Mesenchymal stem cell (in vitro differentiated cells and primary cell): ENCODE measurements around the gene MS4A13.
"Not testable (repeated sequence)": the region's sequence is repeated elsewhere in the genome, so short reads cannot be mapped to it uniquely, and the experiment has no call there.

ENCODE experiments used
- DNase-seq: peaks from one replicate; pipeline ENCODE4 v3.0.0-alpha.2; 2013
- H2AFZ ChIP-seq: one replicate; pipeline ENCODE4 v1.6.1; 2013; ENCODE audit warnings: low read depth, mild to moderate bottlenecking, control low read depth, inconsistent platforms, low read length, moderate library complexity
- H2AK5ac ChIP-seq: 2 replicates; pipeline ENCODE4 v1.6.1; 2013; ENCODE audit warnings: low read length, moderate library complexity, mild to moderate bottlenecking, inconsistent platforms; ENCODE audit not compliant: severe bottlenecking
- H2BK120ac ChIP-seq: one replicate; pipeline ENCODE4 v1.6.1; 2013; ENCODE audit warnings: low read depth, mild to moderate bottlenecking, inconsistent platforms, low read length, moderate library complexity
- H2BK12ac ChIP-seq, 2 experiments: one replicate each; pipeline ENCODE4 v1.6.1; 2013; ENCODE audit warnings: inconsistent platforms in 2 of 2, low read length in 2 of 2, mild to moderate bottlenecking in 2 of 2, moderate library complexity in 2 of 2, control low read depth in 1 of 2
- H2BK15ac ChIP-seq: one replicate; pipeline ENCODE4 v1.6.1; 2013; ENCODE audit warnings: mild to moderate bottlenecking, low read depth, inconsistent platforms; ENCODE audit not compliant: poor library complexity, severe bottlenecking
- H2BK5ac ChIP-seq: 2 replicates; pipeline ENCODE4 v1.6.1; 2013; ENCODE audit warnings: low read depth, mild to moderate bottlenecking, low read length, control low read depth, inconsistent platforms; ENCODE audit not compliant: poor library complexity, severe bottlenecking
- H3K14ac ChIP-seq, 2 experiments: one replicate each; pipeline ENCODE4 v1.6.1; 2013; ENCODE audit warnings: inconsistent platforms in 2 of 2, low read length in 2 of 2, control low read depth in 1 of 2, mild to moderate bottlenecking in 1 of 2, moderate library complexity in 1 of 2
- H3K18ac ChIP-seq, 2 experiments: one replicate each; pipeline ENCODE4 v1.6.1; 2013; ENCODE audit warnings: inconsistent platforms in 2 of 2, low read length in 2 of 2, control low read depth in 1 of 2, low read depth in 1 of 2, mild to moderate bottlenecking in 1 of 2
- H3K23ac ChIP-seq, 2 experiments: one replicate each; pipeline ENCODE4 v1.6.1; 2013; ENCODE audit warnings: inconsistent platforms in 2 of 2, low read length in 2 of 2, mild to moderate bottlenecking in 2 of 2, moderate library complexity in 2 of 2, control low read depth in 1 of 2
- H3K27ac ChIP-seq: 2 replicates; pipeline ENCODE4 v1.5.1; 2013; ENCODE audit warnings: mild to moderate bottlenecking, moderate library complexity, low read length, control low read depth, inconsistent platforms; ENCODE audit not compliant: poor library complexity, severe bottlenecking
- H3K27me3 ChIP-seq, 2 experiments: 2 replicates each; pipeline versions ENCODE4 v1.6.1 to v1.7.0; 2013; ENCODE audit warnings: low read length in 2 of 2, mild to moderate bottlenecking in 2 of 2, moderate library complexity in 2 of 2, control low read depth in 1 of 2, inconsistent platforms in 1 of 2; ENCODE audit not compliant: control insufficient read depth in 1 of 2, insufficient read depth in 1 of 2
- H3K36me3 ChIP-seq, 2 experiments: 2 replicates each; pipeline versions ENCODE4 v1.6.1 to v1.7.0; 2013; ENCODE audit warnings: low read length in 2 of 2, control low read depth in 1 of 2, inconsistent platforms in 1 of 2, low read depth in 1 of 2, mild to moderate bottlenecking in 1 of 2; ENCODE audit not compliant: insufficient read depth in 2 of 2, control insufficient read depth in 1 of 2
- H3K4ac ChIP-seq, 2 experiments: one replicate each; pipeline ENCODE4 v1.6.1; 2013; ENCODE audit warnings: inconsistent platforms in 2 of 2, low read length in 2 of 2, mild to moderate bottlenecking in 2 of 2, moderate library complexity in 2 of 2, control low read depth in 1 of 2, low read depth in 1 of 2
- H3K4me1 ChIP-seq: 2 replicates; pipeline ENCODE4 v1.6.1; 2013; ENCODE audit warnings: low read depth, low read length, control low read depth; ENCODE audit not compliant: control insufficient read depth, insufficient read depth
- H3K4me2 ChIP-seq: 2 replicates; pipeline ENCODE4 v1.6.1; 2013; ENCODE audit warnings: low read length, mild to moderate bottlenecking, inconsistent platforms; ENCODE audit not compliant: poor library complexity, severe bottlenecking
- H3K4me3 ChIP-seq, 2 experiments: 2 replicates each; pipeline versions ENCODE4 v1.5.1 to v1.7.0; 2013; ENCODE audit warnings: low read length in 2 of 2, mild to moderate bottlenecking in 2 of 2, control low read depth in 1 of 2, low read depth in 1 of 2; ENCODE audit not compliant: insufficient read depth in 1 of 2
- H3K79me1 ChIP-seq: replicated peaks from 2 replicates; pipeline ENCODE4 v1.6.1; 2013; ENCODE audit warnings: mild to moderate bottlenecking, control low read depth, low read length, inconsistent platforms; ENCODE audit not compliant: poor library complexity, severe bottlenecking
- H3K9ac ChIP-seq: 2 replicates; pipeline ENCODE4 v1.7.0; 2013; ENCODE audit warnings: mild to moderate bottlenecking, low read length, moderate library complexity
- H3K9me3 ChIP-seq: 2 replicates; pipeline ENCODE4 v1.7.0; 2013; ENCODE audit warnings: mild to moderate bottlenecking, low read length; ENCODE audit not compliant: control insufficient read depth
- H4K8ac ChIP-seq: one replicate; pipeline ENCODE4 v1.6.1; 2013; ENCODE audit warnings: inconsistent platforms, mild to moderate bottlenecking, low read length, moderate library complexity
- H4K91ac ChIP-seq: one replicate; pipeline ENCODE4 v1.6.1; 2013; ENCODE audit warnings: mild to moderate bottlenecking, low read length, inconsistent platforms
- WGBS: methylation state at CpG from one replicate; pipeline ENCODE4 v1.1.7; 2013; ENCODE audit warnings: mixed read lengths; 5-methylcytosine and 5-hydroxymethylcytosine counted together

Gene MS4A13

DNA sequence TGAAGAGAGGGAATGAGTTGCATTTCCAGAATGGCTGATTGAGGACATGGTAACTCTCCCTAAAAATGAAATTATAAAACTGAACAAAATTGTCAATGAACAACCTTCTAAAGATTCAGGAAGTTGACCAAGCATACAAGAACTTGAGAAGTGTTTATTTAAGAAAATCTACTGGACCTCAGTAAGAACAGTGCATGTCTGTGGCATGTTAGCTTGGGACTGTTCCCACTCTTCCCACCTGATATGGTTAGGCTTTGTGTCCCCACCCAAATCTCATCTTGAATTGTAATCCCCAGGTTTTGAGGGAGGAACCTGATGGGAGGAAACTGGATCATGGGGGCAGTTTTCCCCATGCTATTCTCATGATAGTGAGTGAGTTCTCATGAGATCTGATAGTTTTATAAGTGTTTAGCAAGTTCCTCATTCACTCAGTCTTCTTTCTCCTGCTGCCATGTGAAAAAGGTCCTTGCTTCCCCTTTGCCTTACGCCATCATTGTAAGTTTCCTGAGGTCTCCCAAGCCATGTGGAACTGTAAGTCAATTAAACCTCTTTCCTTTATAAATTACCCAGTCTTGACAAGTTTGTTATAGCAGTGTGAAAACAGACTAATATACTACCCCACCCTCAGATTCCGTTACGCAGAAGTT lies 15.4 kb downstream of the MS4A13 start:
- Histone ChIP-seq H4K91ac (no peak overlapping the region), H2BK15ac (no peak overlapping the region), H2AFZ (no peak overlapping the region), H3K36me3 (no peaks in the 10 kb centered on the region), H3K9me3 (peaks cover 7% of the 10 kb centered on the region), H3K23ac (no peak overlapping the region), H3K27me3 (no peaks in the 10 kb centered on the region), H3K79me1 (no peaks in the 10 kb centered on the region), H3K4me3 (no peak overlapping the region), H2AK5ac (no peak overlapping the region), H2BK5ac (no peak overlapping the region), H3K18ac (no peak overlapping the region), H3K14ac (no peak overlapping the region), H3K9ac (no peak overlapping the region), H2BK12ac (no peak overlapping the region), H3K4me1 (no peaks in the 10 kb centered on the region), H3K4ac (no peak overlapping the region), H2BK120ac (no peak overlapping the region), H4K8ac (no peak overlapping the region), H3K27ac (no peak overlapping the region), H3K4me2 (no peak overlapping the region)
- 89% methylated on average over 3 of the region's 3 CpGs for whole genome bisulfite sequencing
- DNase-seq = no peak

GRCh38 chr11:60532383-60532782 lies 17.2 kb downstream of the MS4A13 start:
- H2BK12ac ChIP-seq, H3K4me3 ChIP-seq, H2BK5ac ChIP-seq, H4K91ac ChIP-seq, DNase-seq, H4K8ac ChIP-seq, H3K36me3 ChIP-seq, H2BK120ac ChIP-seq, H3K4me1 ChIP-seq, H3K23ac ChIP-seq, H3K4me2 ChIP-seq, H2AFZ ChIP-seq, H3K18ac ChIP-seq, H3K9ac ChIP-seq, H2AK5ac ChIP-seq, H3K27ac ChIP-seq, H2BK15ac ChIP-seq, H3K14ac ChIP-seq, H3K4ac ChIP-seq, H3K27me3 ChIP-seq, H3K9me3 ChIP-seq, H3K79me1 ChIP-seq: not testable (repeated sequence)
- 100% methylated on average over 2 of the region's 18 CpGs for WGBS

DNA sequence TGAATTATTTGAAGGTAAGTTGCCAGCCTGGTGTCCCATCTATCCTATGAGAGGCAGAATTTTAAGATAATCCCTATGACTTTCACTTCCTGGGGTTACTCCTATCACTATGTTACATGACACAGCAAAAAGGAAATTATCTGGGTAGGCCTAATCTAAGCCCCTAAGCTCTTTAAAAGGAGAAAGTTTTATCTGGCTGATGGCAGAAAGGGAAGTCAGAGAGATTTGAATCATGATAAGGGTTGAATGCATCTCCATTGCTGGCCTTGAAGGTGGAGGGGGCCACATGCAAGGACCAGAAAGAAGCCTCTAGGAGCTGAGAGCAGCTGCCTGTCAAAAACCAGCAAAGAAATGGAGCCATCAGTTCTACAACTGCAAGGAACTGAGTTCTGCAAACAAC lies 23.4 kb downstream of the MS4A13 start:
- H3K23ac ChIP-seq, H3K9me3 ChIP-seq, H3K27ac ChIP-seq, H3K27me3 ChIP-seq, H2AK5ac ChIP-seq, H2BK15ac ChIP-seq, H3K18ac ChIP-seq, H3K9ac ChIP-seq, H2BK12ac ChIP-seq, H2BK120ac ChIP-seq, H2BK5ac ChIP-seq, H3K36me3 ChIP-seq, H3K4me1 ChIP-seq, H3K79me1 ChIP-seq, H3K14ac ChIP-seq, H3K4ac ChIP-seq, H3K4me3 ChIP-seq, H3K4me2 ChIP-seq, H4K91ac ChIP-seq, H2AFZ ChIP-seq, DNase-seq, H4K8ac ChIP-seq: not testable (repeated sequence)

DNA sequence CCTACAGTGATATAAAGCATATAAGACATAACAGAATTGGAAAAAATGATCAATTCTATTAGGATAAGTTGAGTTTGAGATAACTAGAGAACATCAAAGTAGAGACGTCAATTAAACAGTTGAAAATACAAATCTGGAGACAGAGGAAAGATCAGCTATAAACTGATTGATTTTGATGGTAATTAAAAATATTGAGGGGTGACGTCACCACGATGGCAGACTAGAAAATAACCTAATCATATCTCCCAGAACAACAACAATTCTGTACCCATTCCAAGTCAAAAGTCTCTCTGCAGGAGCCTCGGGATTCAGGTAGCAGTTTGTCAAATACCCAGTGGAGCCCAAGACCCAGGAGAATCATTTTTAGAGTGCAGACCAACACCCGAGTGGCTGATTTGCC lies 28.9 kb downstream of the MS4A13 start:
- no peak overlapping the region for H3K4me2 ChIP-seq
- H2AK5ac ChIP-seq = no peak overlapping the region
- DNase-seq = no peak
- H3K79me1 ChIP-seq = no peaks in the 10 kb centered on the region
- no peaks in the 10 kb centered on the region for H3K36me3 ChIP-seq
- H4K91ac ChIP-seq = no peak overlapping the region
- H2AFZ ChIP-seq = no peak overlapping the region
- WGBS = 80% methylated on average over 5 of the region's 5 CpGs
- H2BK5ac ChIP-seq = no peak overlapping the region
- H3K4ac ChIP-seq = no peak overlapping the region
- H3K27me3 ChIP-seq = peaks cover 0 to 5% of the 10 kb centered on the region in 2 experiments
- no peak overlapping the region for H3K23ac ChIP-seq
- H3K9me3 ChIP-seq = peaks cover 4% of the 10 kb centered on the region
- no peak overlapping the region for H3K4me3 ChIP-seq
- no peak overlapping the region for H2BK12ac ChIP-seq
- no peak overlapping the region for H4K8ac ChIP-seq
- no peaks in the 10 kb centered on the region for H3K4me1 ChIP-seq
- no peak overlapping the region for H3K18ac ChIP-seq
- H3K9ac ChIP-seq = no peak overlapping the region
- no peak overlapping the region for H2BK120ac ChIP-seq
- no peak overlapping the region for H3K14ac ChIP-seq
- H2BK15ac ChIP-seq = no peak overlapping the region
- H3K27ac ChIP-seq = no peak overlapping the region
